GM19193 (cell line): ENCODE measurements around the gene RBM14.

Source experiments
- POLR2A ChIP-seq: IDR thresholded peaks from 4 replicates; pipeline ENCODE4 v1.6.1; 2011; ENCODE audit not compliant: insufficient read depth, insufficient read length; ENCODE audit errors: extremely low read depth

The RBM14 gene

GRCh38 chr11:66639066-66639813, 22.8 kb downstream of the RBM14 start:
- no peak for TF ChIP-seq POLR2A

- no peak for TF ChIP-seq POLR2A
These were observed 25.4 kb downstream of the RBM14 start for GRCh38 chr11:66641834-66642233.

GRCh38 chr11:66643745-66644437, 27.5 kb downstream of the RBM14 start:
- TF ChIP-seq POLR2A: no peak

GRCh38 chr11:66646828-66647227, 30.4 kb downstream of the RBM14 start:
- no peak for TF ChIP-seq POLR2A

- TF ChIP-seq POLR2A: no peak
These were observed 33.5 kb downstream of the RBM14 start for GRCh38 chr11:66649903-66650302.

GRCh38 chr11:66651016-66651415, 34.6 kb downstream of the RBM14 start:
- TF ChIP-seq POLR2A: no peak

- TF ChIP-seq POLR2A: no peak
These were observed 36.2 kb downstream of the RBM14 start for GRCh38 chr11:66652651-66653050.

GRCh38 chr11:66653123-66653522, 36.7 kb downstream of the RBM14 start:
- TF ChIP-seq POLR2A: no peak

GRCh38 chr11:66659763-66660162, 43.3 kb downstream of the RBM14 start:
- TF ChIP-seq POLR2A: no peak

- no peak for TF ChIP-seq POLR2A
These were observed 47.4 kb downstream of the RBM14 start for GRCh38 chr11:66663741-66664296.

GRCh38 chr11:66665369-66665768, 48.9 kb downstream of the RBM14 start:
- no peak for TF ChIP-seq POLR2A

GRCh38 chr11:66670816-66671215, 54.4 kb downstream of the RBM14 start:
- TF ChIP-seq POLR2A: no peak

- no peak for TF ChIP-seq POLR2A
These were observed 58.7 kb downstream of the RBM14 start for GRCh38 chr11:66674964-66675602.

GRCh38 chr11:66676282-66676919, 60.0 kb downstream of the RBM14 start:
- no peak for TF ChIP-seq POLR2A
